Neural cell (in vitro differentiated cells): Measurements from ENCODE around the gene C10orf90. TPM values are rescaled to one million over a fixed set of nuclear protein-coding genes. Genes with fewer than 3 reads are reported as not detected.

ENCODE experiments used
- H2AFZ ChIP-seq: fragments of 200-600, 300-800 bp; sonication (generic), shearing (Covaris generic); 2 replicates; pipeline ENCODE4 v1.6.0; 2014; ENCODE audit warnings: low read depth, mild to moderate bottlenecking, antibody characterized with exemption, low read length, moderate library complexity
- H3F3A ChIP-seq: fragments of 200-600 bp; shearing (Covaris generic); 2 replicates; pipeline ENCODE4 v1.6.1; 2016; ENCODE audit warnings: mild to moderate bottlenecking, moderate library complexity, mixed read lengths, antibody characterized with exemption, low read length; ENCODE audit not compliant: insufficient read depth, poor library complexity, severe bottlenecking
- H3K27ac ChIP-seq: fragments of 200-600, 300-800 bp; sonication (generic), shearing (Covaris generic); 2 replicates; pipeline ENCODE4 v1.5.1; 2014; ENCODE audit warnings: mild to moderate bottlenecking, low read length, moderate library complexity
- H3K27me3 ChIP-seq: fragments of 300-800, 200-600 bp; sonication (generic), shearing (Covaris generic); 2 replicates; pipeline ENCODE4 v1.6.0; 2014; ENCODE audit warnings: mild to moderate bottlenecking, low read depth, low read length, moderate library complexity; ENCODE audit not compliant: insufficient read depth
- H3K36me3 ChIP-seq: fragments of 300-800, 200-600 bp; sonication (generic), shearing (Covaris generic); 2 replicates; pipeline ENCODE4 v1.5.1; 2014; ENCODE audit warnings: mild to moderate bottlenecking, antibody characterized with exemption, low read length, moderate library complexity; ENCODE audit not compliant: insufficient read depth
- H3K4me2 ChIP-seq: fragments of 300-800, 200-600 bp; sonication (generic), shearing (Covaris generic); 2 replicates; pipeline ENCODE4 v1.6.0; 2014; ENCODE audit warnings: mild to moderate bottlenecking, low read length
- H3K4me3 ChIP-seq: fragments of 300-800, 200-600 bp; sonication (generic), shearing (Covaris generic); 2 replicates; pipeline ENCODE4 v1.5.1; 2014; ENCODE audit warnings: mild to moderate bottlenecking, low read length, moderate library complexity
- H3K79me2 ChIP-seq: fragments of 200-600 bp; shearing (Covaris generic); replicated peaks from 2 replicates; pipeline ENCODE4 v1.6.0; 2014; ENCODE audit warnings: mild to moderate bottlenecking, low read length, moderate library complexity; ENCODE audit not compliant: insufficient read depth
- H3K9ac ChIP-seq: fragments of 300-800, 200-600 bp; sonication (generic), shearing (Covaris generic); 2 replicates; pipeline ENCODE4 v1.6.1; 2016; ENCODE audit warnings: mild to moderate bottlenecking, low read length, mixed read lengths
- H3K9me2 ChIP-seq: fragments of 200-600 bp; shearing (Covaris generic); 2 replicates; pipeline ENCODE4 v1.6.1; 2016; ENCODE audit warnings: mild to moderate bottlenecking, low read length, mixed read lengths; ENCODE audit not compliant: insufficient read depth
- H3K9me3 ChIP-seq: fragments of 200-600, 300-800 bp; sonication (generic), shearing (Covaris generic); 2 replicates; pipeline ENCODE4 v1.6.1; 2016; ENCODE audit warnings: mild to moderate bottlenecking, mixed run types, low read length, moderate library complexity, mixed read lengths
- H4K20me1 ChIP-seq: fragments of 200-600 bp; shearing (Covaris generic); 2 replicates; pipeline ENCODE4 v1.6.1; 2016; ENCODE audit warnings: mild to moderate bottlenecking, mixed run types; ENCODE audit not compliant: insufficient read depth
- EP300 ChIP-seq: fragments of 450-650 bp; conservative IDR thresholded peaks from 2 replicates; pipeline ENCODE4 v1.6.1; 2014; ENCODE audit warnings: antibody characterized with exemption, mild to moderate bottlenecking, moderate library complexity; ENCODE audit not compliant: poor library complexity, severe bottlenecking
- EZH2 ChIP-seq: fragments of 200-600, 300-800 bp; shearing (Covaris generic), sonication (generic); IDR thresholded peaks from 2 replicates; pipeline ENCODE4 v1.6.1; 2014; ENCODE audit warnings: antibody characterized with exemption, low read length, borderline replicate concordance, mild to moderate bottlenecking; ENCODE audit not compliant: insufficient read depth, poor library complexity, severe bottlenecking
- MXI1 ChIP-seq: fragments of 450-650 bp; conservative IDR thresholded peaks from 2 replicates; pipeline ENCODE4 v1.6.1; 2014; ENCODE audit warnings: antibody characterized with exemption, mild to moderate bottlenecking; ENCODE audit not compliant: poor library complexity, severe bottlenecking
- POLR2AphosphoS5 ChIP-seq: IDR thresholded peaks from 2 replicates; pipeline ENCODE4 v1.6.1; 2012
- RAD21 ChIP-seq: fragments of 450-650 bp; conservative IDR thresholded peaks from 2 replicates; pipeline ENCODE4 v1.6.1; 2014; ENCODE audit warnings: antibody characterized with exemption, mild to moderate bottlenecking, moderate library complexity
- SMC3 ChIP-seq: fragments of 450-650 bp; conservative IDR thresholded peaks from 2 replicates; pipeline ENCODE4 v1.6.1; 2014; ENCODE audit warnings: antibody characterized with exemption, mild to moderate bottlenecking, moderate library complexity; ENCODE audit not compliant: poor library complexity
- TAF1 ChIP-seq: IDR thresholded peaks from 2 replicates; pipeline ENCODE4 v1.6.1; 2012; ENCODE audit warnings: low read depth
- polyA plus RNA-seq: library from polyadenylated mRNA; depleted of rRNA; stranded (reverse); fragments of >200 nt; gene quantifications from 2 replicates; pipeline ENCODE4 v1.2.3, GENCODE V29; 2014
- TF ChIP-seq, protein P1 (sequence below): IDR thresholded peaks from 2 replicates; pipeline ENCODE4 v1.6.1; 2012; ENCODE audit warnings: borderline replicate concordance
- TF ChIP-seq, protein P2 (sequence below): fragments of 450-650 bp; IDR thresholded peaks from 2 replicates; pipeline ENCODE4 v1.5.1; 2014; ENCODE audit warnings: antibody characterized with exemption, mild to moderate bottlenecking, moderate library complexity; ENCODE audit not compliant: poor library complexity, severe bottlenecking

The C10orf90 gene
- polyA plus RNA-seq, 1 donor from 2014 or later, result not detected

DNA sequence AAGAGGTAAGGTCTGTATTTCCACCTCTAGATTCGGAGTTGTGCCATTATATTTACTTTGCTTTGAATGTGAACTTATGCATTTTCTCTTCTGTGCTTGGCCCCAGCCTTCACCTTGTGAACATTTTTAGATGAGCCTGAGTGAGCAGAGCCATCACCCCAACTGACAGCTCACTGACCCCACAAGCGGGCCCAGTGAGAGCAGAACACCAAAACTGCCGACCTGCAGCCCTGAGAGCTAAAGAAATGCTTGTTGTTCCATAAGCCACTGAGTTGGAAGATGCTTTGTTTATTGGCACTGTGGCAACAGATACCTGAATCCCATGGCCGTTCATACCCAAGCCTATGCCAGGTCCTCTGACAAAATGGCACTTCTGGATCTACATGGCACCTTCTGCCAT, 37.8 kb downstream of the C10orf90 start:
- Histone ChIP-seq H3K4me2 (no peak overlapping the region), H3K4me3 (no peak overlapping the region), H4K20me1 (no peaks in the 10 kb centered on the region), H3K36me3 (no peaks in the 10 kb centered on the region), H3K9me3 (no peaks in the 10 kb centered on the region), H3K9ac (no peak overlapping the region), H3K27ac (no peak overlapping the region), H2AFZ (no peak overlapping the region), H3K9me2 (no peaks in the 10 kb centered on the region), H3K79me2 (no peaks in the 10 kb centered on the region), H3K27me3 (no peaks in the 10 kb centered on the region), H3F3A (no peaks in the 10 kb centered on the region)
- TF ChIP-seq SMC3, result no peak
- no peak for TF ChIP-seq EP300
- no peak for TF ChIP-seq EZH2
- no peak for TF ChIP-seq POLR2AphosphoS5
- TF ChIP-seq RAD21, result no peak
- TF ChIP-seq, protein P1, sequence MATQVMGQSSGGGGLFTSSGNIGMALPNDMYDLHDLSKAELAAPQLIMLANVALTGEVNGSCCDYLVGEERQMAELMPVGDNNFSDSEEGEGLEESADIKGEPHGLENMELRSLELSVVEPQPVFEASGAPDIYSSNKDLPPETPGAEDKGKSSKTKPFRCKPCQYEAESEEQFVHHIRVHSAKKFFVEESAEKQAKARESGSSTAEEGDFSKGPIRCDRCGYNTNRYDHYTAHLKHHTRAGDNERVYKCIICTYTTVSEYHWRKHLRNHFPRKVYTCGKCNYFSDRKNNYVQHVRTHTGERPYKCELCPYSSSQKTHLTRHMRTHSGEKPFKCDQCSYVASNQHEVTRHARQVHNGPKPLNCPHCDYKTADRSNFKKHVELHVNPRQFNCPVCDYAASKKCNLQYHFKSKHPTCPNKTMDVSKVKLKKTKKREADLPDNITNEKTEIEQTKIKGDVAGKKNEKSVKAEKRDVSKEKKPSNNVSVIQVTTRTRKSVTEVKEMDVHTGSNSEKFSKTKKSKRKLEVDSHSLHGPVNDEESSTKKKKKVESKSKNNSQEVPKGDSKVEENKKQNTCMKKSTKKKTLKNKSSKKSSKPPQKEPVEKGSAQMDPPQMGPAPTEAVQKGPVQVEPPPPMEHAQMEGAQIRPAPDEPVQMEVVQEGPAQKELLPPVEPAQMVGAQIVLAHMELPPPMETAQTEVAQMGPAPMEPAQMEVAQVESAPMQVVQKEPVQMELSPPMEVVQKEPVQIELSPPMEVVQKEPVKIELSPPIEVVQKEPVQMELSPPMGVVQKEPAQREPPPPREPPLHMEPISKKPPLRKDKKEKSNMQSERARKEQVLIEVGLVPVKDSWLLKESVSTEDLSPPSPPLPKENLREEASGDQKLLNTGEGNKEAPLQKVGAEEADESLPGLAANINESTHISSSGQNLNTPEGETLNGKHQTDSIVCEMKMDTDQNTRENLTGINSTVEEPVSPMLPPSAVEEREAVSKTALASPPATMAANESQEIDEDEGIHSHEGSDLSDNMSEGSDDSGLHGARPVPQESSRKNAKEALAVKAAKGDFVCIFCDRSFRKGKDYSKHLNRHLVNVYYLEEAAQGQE, result no peak
- TF ChIP-seq MXI1, result no peak
- TF ChIP-seq, protein P2, sequence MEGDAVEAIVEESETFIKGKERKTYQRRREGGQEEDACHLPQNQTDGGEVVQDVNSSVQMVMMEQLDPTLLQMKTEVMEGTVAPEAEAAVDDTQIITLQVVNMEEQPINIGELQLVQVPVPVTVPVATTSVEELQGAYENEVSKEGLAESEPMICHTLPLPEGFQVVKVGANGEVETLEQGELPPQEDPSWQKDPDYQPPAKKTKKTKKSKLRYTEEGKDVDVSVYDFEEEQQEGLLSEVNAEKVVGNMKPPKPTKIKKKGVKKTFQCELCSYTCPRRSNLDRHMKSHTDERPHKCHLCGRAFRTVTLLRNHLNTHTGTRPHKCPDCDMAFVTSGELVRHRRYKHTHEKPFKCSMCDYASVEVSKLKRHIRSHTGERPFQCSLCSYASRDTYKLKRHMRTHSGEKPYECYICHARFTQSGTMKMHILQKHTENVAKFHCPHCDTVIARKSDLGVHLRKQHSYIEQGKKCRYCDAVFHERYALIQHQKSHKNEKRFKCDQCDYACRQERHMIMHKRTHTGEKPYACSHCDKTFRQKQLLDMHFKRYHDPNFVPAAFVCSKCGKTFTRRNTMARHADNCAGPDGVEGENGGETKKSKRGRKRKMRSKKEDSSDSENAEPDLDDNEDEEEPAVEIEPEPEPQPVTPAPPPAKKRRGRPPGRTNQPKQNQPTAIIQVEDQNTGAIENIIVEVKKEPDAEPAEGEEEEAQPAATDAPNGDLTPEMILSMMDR, result no peak
- no peak for TF ChIP-seq TAF1

DNA sequence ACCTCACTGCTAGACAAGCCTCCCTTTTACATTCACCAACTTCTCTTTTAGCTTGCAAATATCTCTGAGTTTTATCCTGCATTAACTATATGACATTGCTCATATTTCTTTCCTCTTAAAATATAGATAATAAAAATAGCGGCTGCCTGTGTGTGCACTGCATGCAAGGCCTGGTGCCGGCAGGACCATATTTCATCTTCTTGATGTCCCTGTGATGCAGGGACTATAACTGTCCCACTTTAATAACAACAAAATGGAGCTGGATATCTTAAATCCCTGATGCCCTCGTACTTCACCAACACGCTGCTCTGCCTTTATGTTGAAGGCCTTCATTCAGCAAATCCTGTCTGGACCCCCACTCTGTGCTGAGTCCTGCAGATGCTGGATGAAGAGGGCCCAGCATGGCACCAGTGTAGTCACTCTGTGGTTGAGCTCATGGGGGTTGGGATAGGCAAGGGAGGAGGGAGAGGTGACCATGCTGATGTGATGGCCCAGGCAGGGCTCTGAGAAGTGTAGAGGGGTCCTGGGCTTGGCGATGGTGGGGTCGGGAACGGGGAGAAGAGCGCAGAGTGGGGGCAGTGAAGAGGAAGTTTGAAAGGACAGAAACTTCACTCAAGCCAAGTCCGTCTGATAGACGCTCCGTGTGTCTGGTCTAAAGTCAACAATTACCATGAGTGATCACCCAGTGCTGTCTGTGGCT, 40.4 kb downstream of the C10orf90 start:
- TF ChIP-seq, protein P2, result no peak
- TF ChIP-seq TAF1 (no peak), MXI1 (no peak), EP300 (no peak), RAD21 (no peak), POLR2AphosphoS5 (no peak), SMC3 (no peak), EZH2 (no peak)
- TF ChIP-seq, protein P1, result no peak
- Histone ChIP-seq H3K9me2 (no peaks in the 10 kb centered on the region), H3K36me3 (no peaks in the 10 kb centered on the region), H3K4me3 (no peak overlapping the region), H4K20me1 (no peaks in the 10 kb centered on the region), H3K79me2 (no peaks in the 10 kb centered on the region), H3K4me2 (no peak overlapping the region), H3K27me3 (no peaks in the 10 kb centered on the region), H3K27ac (no peak overlapping the region), H3K9me3 (no peaks in the 10 kb centered on the region), H3K9ac (no peak overlapping the region), H3F3A (no peaks in the 10 kb centered on the region), H2AFZ (no peak overlapping the region)
